Breast epithelium (tissue), 3 donors: ENCODE data around the gene FASTKD1.

Experiments used
- CTCF ChIP-seq, 3 donors: fragments of 450-650 bp; IDR thresholded peaks; one replicate each; pipeline ENCODE4 v1.5.1; 2016 to 2017; ENCODE audit warnings: antibody characterized with exemption in 3 of 3, mild to moderate bottlenecking in 3 of 3, moderate library complexity in 3 of 3
- POLR2A ChIP-seq: fragments of 450-650 bp; IDR thresholded peaks from one replicate; pipeline ENCODE4 v1.6.1; 2016; ENCODE audit warnings: antibody characterized with exemption, mild to moderate bottlenecking, moderate library complexity

DNA sequence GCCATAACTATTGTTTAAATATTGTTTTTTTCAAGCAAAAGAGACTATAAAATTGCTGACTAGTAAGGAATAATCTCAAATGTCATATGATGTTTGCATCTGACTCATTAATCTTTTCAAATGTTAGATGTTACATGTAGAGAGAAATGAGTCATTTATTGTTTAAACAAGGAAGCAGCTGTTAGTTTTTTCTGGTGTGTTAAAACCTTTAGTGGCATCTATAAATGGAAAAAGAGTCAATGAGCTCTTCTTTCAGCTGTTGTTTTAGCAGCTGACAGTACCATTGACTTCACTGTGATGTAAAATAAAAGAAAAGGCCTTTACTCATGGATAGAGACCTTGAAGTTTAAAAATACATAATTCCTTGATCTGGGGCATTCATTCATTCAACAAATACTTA, 66.0 kb downstream of the FASTKD1 start:
- no peak for TF ChIP-seq CTCF (IDR thresholded peaks at IDR 0.05)
- no peak for TF ChIP-seq POLR2A
